Small intestine (tissue), 16 donors: ENCODE measurements around the gene ARIH1. TPM values are rescaled to one million over a fixed set of nuclear protein-coding genes. Genes with fewer than 3 reads are reported as not detected.
"Not testable (repeated sequence)": the region's sequence is repeated elsewhere in the genome, so short reads cannot be mapped to it uniquely, and the experiment has no call there.

Source experiments
- DNase-seq, 2 donors: peaks; one replicate each; pipeline versions ENCODE4 v3.0.0 to v3.0.0-alpha.2; 2013
- FAIRE-seq: peaks from 2 replicates; lab custom pipeline; 2012; peaks lifted over from hg19 to GRCh38; lab: Jason Lieb, UNC
- H3K27ac ChIP-seq, 3 donors: one replicate each; pipeline ENCODE4 v1.5.1; 2013; ENCODE audit warnings: low read length in 2 of 3, mild to moderate bottlenecking in 2 of 3, control low read depth in 1 of 3, inconsistent platforms in 1 of 3, low read depth in 1 of 3, moderate library complexity in 1 of 3
- H3K27me3 ChIP-seq, 3 donors: one replicate each; pipeline ENCODE4 v1.6.1; 2013; ENCODE audit warnings: low read length in 3 of 3, inconsistent platforms in 1 of 3; ENCODE audit not compliant: control insufficient read depth in 3 of 3, insufficient read depth in 3 of 3
- H3K36me3 ChIP-seq, 3 donors: one replicate each; pipeline ENCODE4 v1.6.1; 2013; ENCODE audit warnings: low read length in 3 of 3, inconsistent platforms in 1 of 3, low read depth in 1 of 3, mild to moderate bottlenecking in 1 of 3, moderate library complexity in 1 of 3; ENCODE audit not compliant: control insufficient read depth in 3 of 3, insufficient read depth in 2 of 3
- H3K4me1 ChIP-seq, 3 donors: one replicate each; pipeline ENCODE4 v1.6.1; 2013; ENCODE audit warnings: low read length in 2 of 3, inconsistent platforms in 1 of 3, low read depth in 1 of 3, mild to moderate bottlenecking in 1 of 3, moderate library complexity in 1 of 3; ENCODE audit not compliant: control insufficient read depth in 3 of 3, insufficient read depth in 2 of 3
- H3K4me3 ChIP-seq, 3 donors: one replicate each; pipeline ENCODE4 v1.5.1; 2013; ENCODE audit warnings: low read length in 3 of 3, control low read depth in 1 of 3, inconsistent platforms in 1 of 3, low read depth in 1 of 3, mild to moderate bottlenecking in 1 of 3, moderate library complexity in 1 of 3
- H3K9me3 ChIP-seq, 2 donors: one replicate each; pipeline ENCODE4 v1.6.1; 2013; ENCODE audit warnings: low read depth in 1 of 2, low read length in 1 of 2; ENCODE audit not compliant: control insufficient read depth in 2 of 2, insufficient read depth in 1 of 2
- WGBS, 3 donors: extraction: QIAGEN DNeasy Blood & Tissue Kit; methylation state at CpG; one replicate each; pipeline ENCODE4 v1.1.7; 2013; 5-methylcytosine and 5-hydroxymethylcytosine counted together
- long read RNA-seq, 10 donors: transcript quantifications; one replicate each; lab custom pipeline, GENCODE V29; 2026
- polyA plus RNA-seq, 4 donors: library from polyadenylated mRNA; stranded (reverse) in 3 of 4; unstranded in 1 of 4; fragments of 200-250 nt in 3 of 4; fragments of 120-200 nt in 1 of 4; gene quantifications; one replicate each; pipeline versions ENCODE4 v1.2.1 to v1.2.3, GENCODE V29; 2013
- donor health status: healthy with polysubstance abuse.
- donor health status: control.
- donor health status: control.
- donor health status: Bipolar disorder and iron deficiency.
- donor health status: healthy.

ARIH1 gene, protein sequence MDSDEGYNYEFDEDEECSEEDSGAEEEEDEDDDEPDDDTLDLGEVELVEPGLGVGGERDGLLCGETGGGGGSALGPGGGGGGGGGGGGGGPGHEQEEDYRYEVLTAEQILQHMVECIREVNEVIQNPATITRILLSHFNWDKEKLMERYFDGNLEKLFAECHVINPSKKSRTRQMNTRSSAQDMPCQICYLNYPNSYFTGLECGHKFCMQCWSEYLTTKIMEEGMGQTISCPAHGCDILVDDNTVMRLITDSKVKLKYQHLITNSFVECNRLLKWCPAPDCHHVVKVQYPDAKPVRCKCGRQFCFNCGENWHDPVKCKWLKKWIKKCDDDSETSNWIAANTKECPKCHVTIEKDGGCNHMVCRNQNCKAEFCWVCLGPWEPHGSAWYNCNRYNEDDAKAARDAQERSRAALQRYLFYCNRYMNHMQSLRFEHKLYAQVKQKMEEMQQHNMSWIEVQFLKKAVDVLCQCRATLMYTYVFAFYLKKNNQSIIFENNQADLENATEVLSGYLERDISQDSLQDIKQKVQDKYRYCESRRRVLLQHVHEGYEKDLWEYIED
- 10 to 100 TPM; 19.4 to 70.9 (median 24.3) TPM for polyA plus RNA-seq
- long read RNA-seq, donor 1: 0 reads
- long read RNA-seq, donor 2, full-length matches to known transcripts: 2 of 2 reads
- long read RNA-seq, donor 2, partial matches to known transcripts: 0 of 2 reads
- long read RNA-seq, donor 2, other reads (novel, unspliced or antisense): 0 of 2 reads
- long read RNA-seq, donor 3, full-length matches to known transcripts: 4 of 4 reads
- long read RNA-seq, donor 3, partial matches to known transcripts: 0 of 4 reads
- long read RNA-seq, donor 3, other reads (novel, unspliced or antisense): 0 of 4 reads
- long read RNA-seq, donor 4, full-length matches to known transcripts: 1 of 1 reads
- long read RNA-seq, donor 4, partial matches to known transcripts: 0 of 1 reads
- long read RNA-seq, donor 4, other reads (novel, unspliced or antisense): 0 of 1 reads
- long read RNA-seq, donor 5: 0 reads
- long read RNA-seq, donor 6, full-length matches to known transcripts: 6 of 11 reads
- long read RNA-seq, donor 6, partial matches to known transcripts: 5 of 11 reads
- long read RNA-seq, donor 6, other reads (novel, unspliced or antisense): 0 of 11 reads
- long read RNA-seq, donor 7, full-length matches to known transcripts: 11 of 21 reads
- long read RNA-seq, donor 7, partial matches to known transcripts: 10 of 21 reads
- long read RNA-seq, donor 7, other reads (novel, unspliced or antisense): 0 of 21 reads
- long read RNA-seq, donor 8, full-length matches to known transcripts: 2 of 2 reads
- long read RNA-seq, donor 8, partial matches to known transcripts: 0 of 2 reads
- long read RNA-seq, donor 8, other reads (novel, unspliced or antisense): 0 of 2 reads
- long read RNA-seq, donor 9: 0 reads
- long read RNA-seq, donor 10, full-length matches to known transcripts: 6 of 6 reads
- long read RNA-seq, donor 10, partial matches to known transcripts: 0 of 6 reads
- long read RNA-seq, donor 10, other reads (novel, unspliced or antisense): 0 of 6 reads

DNA sequence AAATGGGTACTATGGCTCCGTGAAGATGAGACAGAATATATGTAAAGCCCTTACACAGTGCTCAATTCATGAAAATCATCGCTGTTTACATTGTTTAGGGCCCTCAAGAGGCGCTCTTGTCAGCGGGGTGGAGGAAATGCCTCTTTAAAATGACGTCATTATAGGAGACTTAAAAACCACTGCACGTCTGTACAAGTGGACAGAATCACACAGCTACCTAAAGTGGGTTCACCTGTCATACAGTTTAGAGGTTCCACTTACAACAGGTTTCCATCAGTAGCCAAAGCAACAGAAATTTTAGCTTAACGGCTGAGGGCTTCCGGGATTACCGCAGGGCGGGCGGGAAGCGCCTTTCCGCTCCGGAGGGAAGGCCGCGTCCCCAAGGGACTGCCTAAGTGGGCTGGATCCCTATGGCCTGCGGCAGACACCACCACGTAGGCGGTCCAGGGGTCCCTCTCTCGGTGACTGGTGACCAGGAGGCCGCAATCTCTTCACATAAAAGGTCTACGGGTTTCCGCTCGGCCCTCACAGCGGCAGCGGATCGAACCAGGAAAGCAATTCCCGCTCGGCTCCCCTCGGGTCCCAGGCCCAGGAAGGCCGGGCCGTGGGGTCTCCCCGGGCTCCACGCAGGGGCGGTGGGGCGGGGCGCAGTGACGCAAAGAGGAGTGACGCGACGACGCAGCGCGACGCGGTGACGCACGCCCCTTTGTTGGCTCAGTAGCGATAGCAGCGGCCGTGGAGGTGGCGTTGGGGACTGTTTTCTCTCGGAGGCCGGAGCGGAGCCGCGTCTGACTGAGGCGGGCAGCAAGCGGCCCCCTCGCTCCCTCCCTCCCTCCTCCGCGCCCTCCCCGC, at the start of gene ARIH1:
ARIH1 (plus strand) TSS at position 717 of the 852 bp plus-strand sequence. CDS start 310 bp downstream, outside the sequence.
- Histone ChIP-seq H3K27me3 (no peaks in the 10 kb centered on the region), H3K4me1 (peaks cover 4 to 21% (median 6%) of the 10 kb centered on the region in 3 donors), H3K9me3 (no peaks in the 10 kb centered on the region), H3K4me3 (peak within 1 kb of the TSS; percentile 85 to 96 (median 92)), H3K27ac (peak within 1 kb of the TSS; percentile 100), H3K36me3 (peaks cover 0 to 14% (median 2%) of the 10 kb centered on the region in 3 donors)
- FAIRE-seq (no peak), DNase-seq (peak; percentile 96 to 99)
- 0% methylated on average over 38 to 63 of the region's 63 CpGs for WGBS, 3 donors

DNA sequence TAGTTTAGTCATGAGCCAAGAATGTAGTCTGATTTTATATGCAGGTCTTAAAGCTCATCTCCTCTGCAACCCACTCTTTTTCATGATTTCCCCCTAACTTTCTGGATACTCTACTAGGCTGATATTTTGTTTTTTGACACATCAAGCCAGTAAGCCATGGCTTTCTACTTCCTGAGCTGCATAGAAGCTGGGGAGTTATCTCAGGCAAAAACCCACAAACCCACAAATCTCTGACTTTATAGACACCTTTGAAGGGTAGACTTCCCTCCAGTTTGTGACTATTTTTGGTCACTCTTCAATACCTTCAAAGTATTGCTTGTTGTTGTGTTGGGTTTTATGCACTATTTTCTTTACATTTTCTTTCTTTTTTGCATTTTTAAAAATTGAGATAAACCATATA, 47.4 kb upstream of the ARIH1 start:
- DNase-seq (no peak), FAIRE-seq (no peak)
- H3K4me1 ChIP-seq: no peaks in the 10 kb centered on the region
- H3K27ac ChIP-seq: no peak overlapping the region
- H3K9me3 ChIP-seq: peaks cover 0 to 4% of the 10 kb centered on the region in 2 donors
- H3K36me3 ChIP-seq: no peaks in the 10 kb centered on the region
- H3K27me3 ChIP-seq: no peaks in the 10 kb centered on the region
- H3K4me3 ChIP-seq: no peak overlapping the region

DNA sequence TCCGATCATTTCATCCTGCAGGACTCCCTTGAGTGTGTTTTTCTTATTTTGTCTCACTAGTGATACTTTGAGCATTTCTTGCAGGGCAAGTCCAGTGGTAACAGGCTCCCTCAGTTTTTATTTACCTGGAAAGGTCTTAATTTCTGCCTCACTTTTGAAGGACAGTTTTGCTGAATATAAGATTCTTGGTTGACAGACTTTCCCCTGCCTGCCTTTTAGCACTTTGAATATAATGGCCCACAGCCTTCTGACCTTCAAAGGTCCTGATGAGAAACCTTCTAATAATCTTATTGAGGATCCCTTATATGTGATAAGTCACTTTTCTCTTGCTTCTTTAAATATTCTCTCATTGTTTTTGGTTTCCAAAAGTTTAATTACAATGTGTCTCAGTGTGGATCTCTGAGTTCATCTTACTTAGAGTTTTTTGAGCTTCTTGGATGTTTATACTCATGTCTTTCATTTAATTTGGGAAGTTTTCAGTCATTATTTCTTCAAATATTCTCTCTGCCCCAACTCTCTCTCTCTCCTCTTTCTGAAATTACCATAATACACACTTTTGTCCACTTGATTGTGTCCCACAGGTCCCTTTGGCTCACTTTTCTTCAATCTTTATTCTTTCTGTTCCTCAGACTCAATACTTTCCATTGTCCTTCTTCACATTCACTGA, 36.3 kb upstream of the ARIH1 start:
- DNase-seq (no peak), FAIRE-seq (no peak)
- WGBS, 3 donors: 87 to 94% (median 93%) methylated on average over 1 of the region's 1 CpG
- H3K4me3 ChIP-seq: no peak overlapping the region
- H3K36me3 ChIP-seq: no peaks in the 10 kb centered on the region
- peaks cover 0 to 16% of the 10 kb centered on the region in 2 donors for H3K9me3 ChIP-seq
- no peak overlapping the region for H3K27ac ChIP-seq
- peaks cover 0 to 2% (median 0%) of the 10 kb centered on the region in 3 donors for H3K27me3 ChIP-seq
- no peaks in the 10 kb centered on the region for H3K4me1 ChIP-seq

DNA sequence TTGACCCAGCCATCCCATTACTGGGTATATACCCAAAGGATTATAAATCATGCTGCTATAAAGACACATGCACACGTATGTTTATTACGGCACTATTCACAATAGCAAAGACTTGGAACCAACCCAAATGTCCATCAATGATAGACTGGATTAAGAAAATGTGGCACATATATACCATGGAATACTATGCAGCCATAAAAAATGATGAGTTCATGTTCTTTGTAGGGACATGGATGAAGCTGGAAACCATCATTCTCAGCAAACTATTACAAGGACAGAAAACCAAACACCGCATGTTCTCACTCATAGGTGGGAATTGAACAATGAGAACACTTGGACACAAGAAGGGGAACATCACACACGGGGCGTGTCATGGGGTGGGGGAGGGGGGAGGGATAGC, 31.3 kb upstream of the ARIH1 start:
- not testable (repeated sequence) for FAIRE-seq, H3K27ac ChIP-seq, H3K4me3 ChIP-seq, H3K9me3 ChIP-seq, H3K4me1 ChIP-seq, H3K36me3 ChIP-seq, H3K27me3 ChIP-seq, DNase-seq
- WGBS, 3 donors: 88 to 90% (median 90%) methylated on average over 3 of the region's 5 CpGs

DNA sequence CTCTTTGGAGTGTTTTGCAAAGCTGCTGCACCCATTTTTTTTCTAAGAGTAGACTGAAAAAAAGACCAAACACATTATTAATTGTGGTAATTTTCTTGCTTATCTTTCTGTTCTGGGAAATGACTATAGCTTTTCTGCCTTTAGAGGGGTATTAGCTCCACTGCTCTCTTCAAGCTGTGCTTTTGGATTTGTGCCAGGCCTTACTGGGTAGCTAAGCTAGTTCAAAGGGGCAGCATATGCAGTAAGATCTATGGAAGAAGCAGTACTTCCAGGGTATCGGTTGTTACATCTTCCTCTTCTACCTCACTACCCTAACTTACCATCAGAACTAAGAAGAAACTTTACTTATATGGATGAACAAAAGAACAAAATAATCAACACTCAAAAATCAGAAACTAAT, 28.7 kb upstream of the ARIH1 start:
- WGBS, 3 donors: 64 to 77% (median 65%) methylated on average over 1 of the region's 1 CpG
- DNase-seq (no peak), FAIRE-seq (no peak)
- H3K9me3 ChIP-seq: no peaks in the 10 kb centered on the region
- H3K4me1 ChIP-seq: no peaks in the 10 kb centered on the region
- H3K27me3 ChIP-seq: no peaks in the 10 kb centered on the region
- H3K36me3 ChIP-seq: no peaks in the 10 kb centered on the region
- H3K4me3 ChIP-seq: no peak overlapping the region
- no peak overlapping the region for H3K27ac ChIP-seq

DNA sequence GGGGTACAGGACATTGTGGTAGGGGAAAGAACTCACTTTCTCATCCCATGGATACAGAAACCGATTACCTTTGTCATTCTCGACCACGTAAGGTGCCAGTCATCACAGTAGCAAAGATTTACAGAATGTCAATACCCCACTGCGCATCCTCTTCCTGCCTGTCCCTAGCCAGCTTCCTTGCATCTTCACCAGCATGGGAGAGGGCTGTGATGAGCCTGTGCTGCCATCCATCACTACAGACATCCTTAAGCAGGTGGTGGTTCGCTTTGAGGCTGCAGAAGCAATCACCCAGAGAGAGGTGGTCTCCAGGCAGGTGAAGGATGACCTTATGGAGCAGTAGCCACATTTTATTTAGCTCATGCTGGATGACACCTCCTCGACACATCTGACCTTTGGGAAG, 23.3 kb upstream of the ARIH1 start:
- 80 to 83% (median 82%) methylated on average over 6 of the region's 6 CpGs for WGBS, 3 donors

DNA sequence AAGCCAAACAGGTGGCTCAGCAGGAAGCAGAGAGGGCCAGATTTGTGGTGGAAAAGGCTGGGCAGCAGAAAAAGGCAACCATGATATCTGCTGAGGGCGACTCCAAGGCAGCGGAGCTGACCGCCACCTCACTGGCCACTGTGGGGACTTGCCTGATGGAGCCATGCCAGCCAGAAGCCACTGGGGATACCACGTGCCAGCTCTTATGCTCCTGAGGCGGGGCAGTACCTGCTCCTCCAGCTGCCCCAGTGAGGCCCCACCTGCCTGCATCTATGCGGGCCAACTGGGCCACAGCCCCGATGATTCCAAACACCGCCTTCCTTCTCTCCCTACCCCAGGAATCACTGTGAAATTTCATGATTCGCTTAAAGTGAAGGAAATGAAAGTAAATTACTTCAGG, 22.9 kb upstream of the ARIH1 start:
- FAIRE-seq (no peak), DNase-seq (no peak)
- H3K27me3 ChIP-seq: peaks cover 0 to 4% (median 0%) of the 10 kb centered on the region in 3 donors
- WGBS, 3 donors: 49 to 79% (median 60%) methylated on average over 9 of the region's 9 CpGs
- no peaks in the 10 kb centered on the region for H3K36me3 ChIP-seq
- no peaks in the 10 kb centered on the region for H3K9me3 ChIP-seq
- no peak overlapping the region for H3K4me3 ChIP-seq
- no peaks in the 10 kb centered on the region for H3K4me1 ChIP-seq
- H3K27ac ChIP-seq: no peak overlapping the region

More for the DNA sequence above, 23.3 kb upstream of the ARIH1 start:
- FAIRE-seq: no peak
- Histone ChIP-seq H3K27me3 (peaks cover 0 to 4% (median 0%) of the 10 kb centered on the region in 3 donors), H3K9me3 (no peaks in the 10 kb centered on the region), H3K27ac (no peak overlapping the region), H3K4me1 (no peaks in the 10 kb centered on the region), H3K36me3 (no peaks in the 10 kb centered on the region), H3K4me3 (no peak overlapping the region)
- no peak for DNase-seq
